Stimulated activated CD4-positive, alpha-beta T cell treated with anti-CD3 and anti-CD28 coated beads, Interleukin-1b, Interleukin-23, amount 100 ng/mL, for 24 hours (primary cell): ENCODE measurements around the gene CNDP2.
"Not testable (repeated sequence)": the region's sequence is repeated elsewhere in the genome, so short reads cannot be mapped to it uniquely, and the experiment has no call there.

ENCODE experiments used
- DNase-seq, 4 experiments: peaks; one replicate each; pipeline ENCODE4 v3.0.0-alpha.2; 2020; ENCODE audit warnings: low read depth in 4 of 4, low spot score in 1 of 4

The CNDP2 gene

DNA sequence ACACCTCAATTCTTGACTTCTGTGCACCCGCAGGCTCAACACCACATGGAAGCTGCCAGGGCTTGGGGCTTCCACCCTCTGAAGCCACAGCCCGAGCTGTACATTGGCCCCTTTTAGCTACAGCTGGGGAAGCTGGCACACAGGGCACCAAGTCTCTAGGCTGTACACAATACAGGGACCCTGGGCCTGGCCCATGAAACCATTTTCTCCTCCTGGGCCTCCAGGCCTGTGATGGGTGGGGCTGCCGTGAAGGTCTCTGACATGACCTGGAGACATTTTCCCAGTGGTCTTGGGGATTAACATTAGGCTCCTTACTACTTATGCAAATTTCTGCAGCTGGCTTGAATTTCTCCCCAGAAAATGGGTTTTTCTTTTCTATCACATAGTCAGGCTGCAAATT is 69.8 kb downstream of the CNDP2 start:
- not testable (repeated sequence) for DNase-seq

DNA sequence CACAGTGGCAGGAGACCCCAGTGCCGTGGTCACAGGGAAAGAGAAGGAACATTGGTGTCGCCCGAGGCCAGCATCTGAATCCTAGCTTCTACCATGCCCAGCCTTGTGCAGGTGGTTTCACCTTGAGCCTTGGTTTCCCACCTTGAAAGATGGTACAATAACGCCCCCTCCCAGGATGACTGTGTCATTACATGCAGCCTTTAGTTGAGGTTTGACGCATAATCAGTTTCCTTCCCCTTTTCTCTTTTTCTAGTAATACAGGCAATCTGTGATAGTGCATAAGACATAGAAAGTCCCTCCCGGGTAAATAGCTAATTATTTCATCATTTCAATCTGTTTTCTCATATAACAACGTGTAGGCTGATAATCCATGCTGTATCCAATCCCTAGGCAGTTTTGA is 71.7 kb downstream of the CNDP2 start:
- no peak for DNase-seq

DNA sequence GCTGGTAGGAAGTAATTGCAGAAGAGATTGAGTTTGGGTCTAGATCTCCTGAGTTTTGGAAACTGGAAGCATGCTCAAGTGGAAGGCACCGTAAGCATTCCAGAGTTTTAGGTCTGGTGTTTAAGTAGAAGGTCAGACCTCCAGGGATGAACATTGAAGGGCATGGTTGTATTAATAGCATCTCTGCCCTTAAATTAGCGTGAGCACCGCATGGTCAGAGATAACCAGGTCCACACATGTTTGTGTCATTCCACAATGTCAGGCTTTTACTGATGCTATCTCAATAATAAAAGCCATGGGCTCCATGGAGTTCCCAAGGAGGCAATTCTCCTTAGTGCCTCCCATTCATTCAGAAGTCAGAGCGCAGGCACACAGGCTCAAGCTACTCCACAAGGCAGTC is 73.2 kb downstream of the CNDP2 start:
- DNase-seq: no peak

DNA sequence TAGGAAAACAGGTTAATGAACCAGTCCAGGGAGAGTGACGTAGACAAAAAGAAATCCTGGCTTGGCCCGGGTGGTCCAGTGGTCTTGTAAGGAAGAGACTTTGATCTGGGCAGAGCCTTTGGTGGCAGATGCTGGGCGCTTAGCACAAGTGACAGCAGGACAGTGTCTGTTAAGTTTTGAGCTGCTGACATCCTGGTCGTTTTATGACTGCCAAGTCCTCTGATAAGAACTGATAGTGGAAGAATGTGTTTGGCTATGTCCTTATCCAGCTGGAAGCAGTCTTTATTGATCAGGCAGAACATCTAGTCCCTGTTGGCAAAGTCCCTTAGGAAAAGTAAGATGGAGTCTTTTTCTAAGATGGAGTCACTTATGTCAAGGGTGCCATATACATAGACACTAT is 74.1 kb downstream of the CNDP2 start:
- no peak for DNase-seq

DNA sequence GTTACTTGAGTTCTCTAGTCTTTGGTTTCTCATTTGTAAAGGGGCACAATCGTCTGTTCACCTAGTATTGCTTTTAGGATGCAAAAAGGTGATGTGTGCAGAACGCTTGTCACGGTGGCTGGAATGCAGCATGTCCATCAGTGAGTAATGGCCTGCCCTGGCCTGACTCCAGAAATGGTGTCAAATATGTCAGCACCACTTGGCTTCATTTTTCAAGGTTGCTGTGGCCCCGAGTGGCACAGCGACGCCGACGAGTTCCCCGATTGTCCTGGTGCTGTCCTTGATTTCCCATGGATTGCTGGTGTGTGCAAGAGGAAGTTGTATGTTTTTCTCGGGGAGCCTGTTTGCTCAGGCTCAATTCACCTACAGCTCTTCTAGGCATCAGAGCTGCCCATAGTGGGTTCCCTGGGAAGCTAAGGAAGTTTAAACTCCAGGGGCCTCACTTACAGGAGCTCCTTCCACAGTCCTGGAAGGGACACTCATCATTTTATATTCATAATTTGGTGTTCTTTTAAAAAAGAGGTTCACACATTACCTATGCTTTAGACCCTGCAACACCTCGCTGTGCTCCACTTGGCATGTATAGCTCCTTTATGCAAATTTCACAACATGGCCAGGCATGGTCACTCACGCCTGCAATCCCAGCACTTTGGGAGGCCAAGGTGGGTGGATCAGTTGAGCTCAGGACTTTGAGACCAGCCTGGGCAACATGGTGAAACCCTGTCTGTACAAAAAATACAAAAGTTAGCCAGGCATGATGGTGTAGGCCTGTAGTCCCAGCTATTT is 75.9 kb downstream of the CNDP2 start:
- no peak for DNase-seq

DNA sequence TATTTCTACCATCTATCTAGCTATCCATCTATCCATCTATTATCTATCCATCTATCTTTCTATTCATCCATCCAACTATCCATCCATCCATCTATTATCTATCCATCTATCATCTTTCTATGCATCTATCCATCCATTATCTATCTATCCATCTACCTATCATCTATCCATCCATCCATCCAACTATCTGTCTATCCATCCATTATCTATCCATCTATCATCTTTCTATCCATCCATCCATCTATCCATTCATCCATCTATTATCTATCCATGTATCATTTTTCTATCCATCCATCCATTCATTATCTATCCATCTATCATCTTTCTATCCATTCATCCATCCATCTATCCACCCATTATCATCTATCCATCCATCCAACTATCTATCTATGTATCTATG is 76.9 kb downstream of the CNDP2 start:
- no peak for DNase-seq
